K562 (cell line): ENCODE results near the gene TP53BP2. TPM values are rescaled to one million over a fixed set of nuclear protein-coding genes. Genes with fewer than 3 reads are reported as not detected.

Experiments used
- CBX2 ChIP-seq: fragments of 200-600 bp; sonication (generic); IDR thresholded peaks from one replicate; pipeline ENCODE4 v1.6.1; 2012; ENCODE audit warnings: mild to moderate bottlenecking, low read length, inconsistent platforms; ENCODE audit not compliant: insufficient read depth, poor library complexity, severe bottlenecking
- DIDO1 ChIP-seq: fragments of 450-650 bp; IDR thresholded peaks from 2 replicates; pipeline ENCODE4 v1.6.1; 2016; ENCODE audit warnings: low read depth, missing biosample characterization, missing genetic modification characterization
- EWSR1 ChIP-seq: fragments of 450-650 bp; IDR thresholded peaks from 2 replicates; pipeline ENCODE4 v1.6.1; 2018; ENCODE audit warnings: borderline replicate concordance, mild to moderate bottlenecking, low read depth, moderate library complexity; ENCODE audit not compliant: partially characterized antibody
- EZH2 ChIP-seq: IDR thresholded peaks from 2 replicates; pipeline ENCODE4 v1.6.1; 2012; ENCODE audit warnings: low read depth, mild to moderate bottlenecking, inconsistent platforms, low read length, borderline replicate concordance
- GTF2E2 ChIP-seq: fragments of 200-800 bp; sonication (Bioruptor generic); IDR thresholded peaks from 2 replicates; pipeline ENCODE4 v1.6.1; 2016; ENCODE audit warnings: missing genetic modification characterization, missing compliant biosample characterization
- HMG20B ChIP-seq: fragments of 250-450 bp; sonication (Bioruptor Pico); IDR thresholded peaks from 2 replicates; pipeline ENCODE4 v1.5.0; 2021; ENCODE audit warnings: mild to moderate bottlenecking
- KHSRP ChIP-seq: fragments of 450-650 bp; IDR thresholded peaks from 2 replicates; pipeline ENCODE4 v1.6.1; 2017
- MTA1 ChIP-seq: fragments of 450-650 bp; IDR thresholded peaks from 2 replicates; pipeline ENCODE4 v1.6.1; 2017; ENCODE audit warnings: borderline replicate concordance
- POLR3A ChIP-seq: IDR thresholded peaks from 2 replicates; pipeline ENCODE4 v1.6.1; 2011; ENCODE audit warnings: borderline replicate concordance, mild to moderate bottlenecking, moderate library complexity; ENCODE audit not compliant: insufficient read length, insufficient read depth; ENCODE audit errors: extremely low read depth
- SMAD1 ChIP-seq: fragments of 150-350 bp; IDR thresholded peaks from 2 replicates; pipeline ENCODE4 v1.6.1; 2014; ENCODE audit warnings: low read length, low read depth; ENCODE audit not compliant: partially characterized antibody
- SMARCA4 ChIP-seq: fragments of 450-650 bp; IDR thresholded peaks from 2 replicates; pipeline ENCODE4 v1.6.1; 2016
- SMARCA5 ChIP-seq: fragments of 450-650 bp; IDR thresholded peaks from 2 replicates; pipeline ENCODE4 v1.6.1; 2016
- ZC3H4 ChIP-seq: sonication (generic); formaldehyde crosslinking; IDR thresholded peaks from 2 replicates; pipeline ENCODE4 v1.9.0; 2021; ENCODE audit warnings: missing genetic modification reagents, borderline replicate concordance
- ZNF384 ChIP-seq: IDR thresholded peaks from 2 replicates; pipeline ENCODE4 v1.6.1; 2012; ENCODE audit warnings: low read depth, low read length, improper control_type of control experiment
- ZNF551 ChIP-seq: fragments of 250-450 bp; sonication (Bioruptor Pico); IDR thresholded peaks from 2 replicates; pipeline ENCODE4 v1.5.0; 2021; ENCODE audit warnings: mild to moderate bottlenecking, moderate library complexity
- ZNF583 ChIP-seq: fragments of 250-450 bp; sonication (Bioruptor Pico); IDR thresholded peaks from 2 replicates; pipeline ENCODE4 v1.4.0; 2020
- ZNF586 ChIP-seq: fragments of 450-650 bp; formaldehyde crosslinking; conservative IDR thresholded peaks from 2 replicates; pipeline ENCODE4 v1.4.0; 2020; ENCODE audit warnings: mild to moderate bottlenecking, moderate library complexity
- ZNF644 ChIP-seq: fragments of 200-800 bp; sonication (Bioruptor generic); IDR thresholded peaks from 2 replicates; pipeline ENCODE4 v1.6.1; 2016; ENCODE audit warnings: low read depth, missing genetic modification characterization, missing compliant biosample characterization
- polyA plus RNA-seq, 8 experiments: library from polyadenylated mRNA; depleted of rRNA in 4 of 8; stranded (reverse) in 5 of 8; unstranded in 3 of 8; fragments of >200 nt; fragmentation: Nextera tagmentation in 2 of 8; fragmentation: Illumina TruSeq in 1 of 8; extraction: Ambion mirVana in 2 of 8; extraction: Trizol in 1 of 8; gene quantifications; 2 replicates each; pipeline versions ENCODE4 v1.2.1 to v1.2.3, GENCODE V29; 2011 to 2014; ENCODE audit warnings: inconsistent platforms in 1 of 8, missing spikeins in 1 of 8
- total RNA-seq, 7 experiments: library from RNA; depleted of rRNA in 6 of 7; stranded (reverse); fragments of >200 nt in 6 of 7; fragmentation: Illumina TruSeq in 2 of 7; extraction: Trizol in 2 of 7; gene quantifications; 2 replicates each; pipeline versions ENCODE4 v1.2.1 to v1.2.3, GENCODE V29; 2011 to 2021; ENCODE audit warnings: low replicate concordance in 1 of 7
- TF ChIP-seq, protein P1 (sequence below): sonication (generic); formaldehyde crosslinking; IDR thresholded peaks from 2 replicates; pipeline ENCODE4 v1.8.1; 2023; ENCODE audit warnings: mild to moderate bottlenecking, missing genetic modification reagents
- TF ChIP-seq, protein P2 (sequence below): sonication (generic); formaldehyde crosslinking; IDR thresholded peaks from 2 replicates; pipeline ENCODE4 v1.8.1; 2023; ENCODE audit warnings: mild to moderate bottlenecking, missing genetic modification reagents, moderate library complexity
- TF ChIP-seq, protein P3 (sequence below): sonication (generic); formaldehyde crosslinking; IDR thresholded peaks from 2 replicates; pipeline ENCODE4 v1.8.0; 2022; ENCODE audit warnings: mild to moderate bottlenecking, missing genetic modification reagents
- TF ChIP-seq, protein P4 (sequence below), 3 experiments: fragments of 200-800 bp in 1 of 3; sonication (Bioruptor generic) in 1 of 3; sonication (generic) in 1 of 3; formaldehyde crosslinking in 1 of 3; IDR thresholded peaks; 2 replicates each; pipeline versions ENCODE4 v1.6.1 to v1.8.0; 2016 to 2022; ENCODE audit warnings: mild to moderate bottlenecking in 2 of 3, missing compliant biosample characterization in 2 of 3, missing genetic modification characterization in 2 of 3, missing genetic modification reagents in 1 of 3

Gene TP53BP2
- total and polyA plus RNA-seq, 9 of the 15 experiments (the other 6 are each of a cell fraction or from before 2014, with no cell fraction given): 17.0 to 69.6 (median 40.1) TPM

DNA sequence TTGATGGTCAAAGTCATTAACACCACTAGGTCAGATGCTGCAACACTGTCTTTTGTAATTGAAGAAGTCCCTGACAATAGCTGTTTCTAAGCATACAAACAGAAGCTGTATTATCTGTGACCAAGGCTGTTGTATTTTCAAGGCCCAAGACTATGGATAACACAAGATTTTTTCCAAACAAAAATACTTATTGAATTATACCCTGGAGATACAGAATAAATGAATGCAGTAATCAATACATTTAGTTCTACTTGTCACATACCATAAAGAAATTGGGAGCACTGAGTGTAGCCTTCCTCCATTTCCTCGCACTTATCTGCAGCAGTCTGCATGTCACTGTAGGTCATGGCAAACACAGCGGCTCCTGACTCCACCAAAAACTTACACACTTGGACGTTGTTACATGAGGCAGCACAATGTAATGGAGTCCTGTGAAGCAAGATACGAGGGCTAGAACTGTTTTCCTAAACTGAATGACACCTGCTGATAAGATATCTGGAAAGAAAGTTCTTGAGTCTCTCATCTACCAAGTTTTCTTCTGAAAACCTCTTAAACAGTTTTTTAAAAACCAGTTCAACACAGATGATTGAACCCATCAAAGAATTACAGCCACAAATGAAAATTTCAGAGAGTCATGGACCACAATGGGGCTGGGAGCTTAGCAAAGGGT lies 56.9 kb downstream of the TP53BP2 start (continued):
- TF ChIP-seq, protein P1, sequence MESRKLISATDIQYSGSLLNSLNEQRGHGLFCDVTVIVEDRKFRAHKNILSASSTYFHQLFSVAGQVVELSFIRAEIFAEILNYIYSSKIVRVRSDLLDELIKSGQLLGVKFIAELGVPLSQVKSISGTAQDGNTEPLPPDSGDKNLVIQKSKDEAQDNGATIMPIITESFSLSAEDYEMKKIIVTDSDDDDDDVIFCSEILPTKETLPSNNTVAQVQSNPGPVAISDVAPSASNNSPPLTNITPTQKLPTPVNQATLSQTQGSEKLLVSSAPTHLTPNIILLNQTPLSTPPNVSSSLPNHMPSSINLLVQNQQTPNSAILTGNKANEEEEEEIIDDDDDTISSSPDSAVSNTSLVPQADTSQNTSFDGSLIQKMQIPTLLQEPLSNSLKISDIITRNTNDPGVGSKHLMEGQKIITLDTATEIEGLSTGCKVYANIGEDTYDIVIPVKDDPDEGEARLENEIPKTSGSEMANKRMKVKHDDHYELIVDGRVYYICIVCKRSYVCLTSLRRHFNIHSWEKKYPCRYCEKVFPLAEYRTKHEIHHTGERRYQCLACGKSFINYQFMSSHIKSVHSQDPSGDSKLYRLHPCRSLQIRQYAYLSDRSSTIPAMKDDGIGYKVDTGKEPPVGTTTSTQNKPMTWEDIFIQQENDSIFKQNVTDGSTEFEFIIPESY (CRISPR knock-in tag): no peak
- no peak for TF ChIP-seq ZNF551 (CRISPR knock-in tag)
- peak; percentile 96 for TF ChIP-seq ZNF583 (CRISPR knock-in tag)
- TF ChIP-seq, protein P2, sequence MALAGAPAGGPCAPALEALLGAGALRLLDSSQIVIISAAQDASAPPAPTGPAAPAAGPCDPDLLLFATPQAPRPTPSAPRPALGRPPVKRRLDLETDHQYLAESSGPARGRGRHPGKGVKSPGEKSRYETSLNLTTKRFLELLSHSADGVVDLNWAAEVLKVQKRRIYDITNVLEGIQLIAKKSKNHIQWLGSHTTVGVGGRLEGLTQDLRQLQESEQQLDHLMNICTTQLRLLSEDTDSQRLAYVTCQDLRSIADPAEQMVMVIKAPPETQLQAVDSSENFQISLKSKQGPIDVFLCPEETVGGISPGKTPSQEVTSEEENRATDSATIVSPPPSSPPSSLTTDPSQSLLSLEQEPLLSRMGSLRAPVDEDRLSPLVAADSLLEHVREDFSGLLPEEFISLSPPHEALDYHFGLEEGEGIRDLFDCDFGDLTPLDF (CRISPR knock-in tag): no peak
- no peak for TF ChIP-seq EWSR1
- no peak for TF ChIP-seq SMAD1
- TF ChIP-seq, protein P3, sequence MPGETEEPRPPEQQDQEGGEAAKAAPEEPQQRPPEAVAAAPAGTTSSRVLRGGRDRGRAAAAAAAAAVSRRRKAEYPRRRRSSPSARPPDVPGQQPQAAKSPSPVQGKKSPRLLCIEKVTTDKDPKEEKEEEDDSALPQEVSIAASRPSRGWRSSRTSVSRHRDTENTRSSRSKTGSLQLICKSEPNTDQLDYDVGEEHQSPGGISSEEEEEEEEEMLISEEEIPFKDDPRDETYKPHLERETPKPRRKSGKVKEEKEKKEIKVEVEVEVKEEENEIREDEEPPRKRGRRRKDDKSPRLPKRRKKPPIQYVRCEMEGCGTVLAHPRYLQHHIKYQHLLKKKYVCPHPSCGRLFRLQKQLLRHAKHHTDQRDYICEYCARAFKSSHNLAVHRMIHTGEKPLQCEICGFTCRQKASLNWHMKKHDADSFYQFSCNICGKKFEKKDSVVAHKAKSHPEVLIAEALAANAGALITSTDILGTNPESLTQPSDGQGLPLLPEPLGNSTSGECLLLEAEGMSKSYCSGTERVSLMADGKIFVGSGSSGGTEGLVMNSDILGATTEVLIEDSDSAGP (CRISPR knock-in tag): no peak
- no peak for TF ChIP-seq EZH2
- no peak for TF ChIP-seq ZNF586 (CRISPR knock-in tag)
- TF ChIP-seq MTA1: peak; percentile 88
- TF ChIP-seq SMARCA5: no peak
- TF ChIP-seq POLR3A: no peak
- TF ChIP-seq GTF2E2 (tag): no peak
- TF ChIP-seq ZNF384: peak; percentile 43; the same call in 1 of the 2 replicates
- peak; percentile 97 for TF ChIP-seq ZNF644
- TF ChIP-seq HMG20B (CRISPR knock-in tag): no peak
- TF ChIP-seq, protein P4, sequence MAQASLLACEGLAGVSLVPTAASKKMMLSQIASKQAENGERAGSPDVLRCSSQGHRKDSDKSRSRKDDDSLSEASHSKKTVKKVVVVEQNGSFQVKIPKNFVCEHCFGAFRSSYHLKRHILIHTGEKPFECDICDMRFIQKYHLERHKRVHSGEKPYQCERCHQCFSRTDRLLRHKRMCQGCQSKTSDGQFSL (CRISPR knock-in tag; IDR thresholded peaks at IDR 0.05): no peak
- TF ChIP-seq, protein P4 (tag; IDR thresholded peaks at IDR 0.05): peak in 1 of 2 experiments; percentile 66; a peak in 1 of 4 replicates
- TF ChIP-seq SMARCA4: peak; percentile 99
- TF ChIP-seq DIDO1: no peak
- no peak for TF ChIP-seq ZC3H4 (CRISPR knock-in tag)
- peak; percentile 85 for TF ChIP-seq KHSRP
- no peak for TF ChIP-seq CBX2
